Right cardiac atrium (tissue), 5 donors: Measurements from ENCODE around the gene CUZD1. TPM values are rescaled to one million over a fixed set of nuclear protein-coding genes. Genes with fewer than 3 reads are reported as not detected.

Experiments used
- ATAC-seq, 2 donors: fragments of 200-7000 bp; cut with Tn5 transposase; one replicate each; pipeline versions ENCODE4 v1.8.0 to v1.9.1; 2020; ENCODE audit warnings: moderate library complexity in 2 of 2, mild to moderate bottlenecking in 1 of 2
- DNase-seq, 3 donors: peaks; one replicate each; pipeline ENCODE4 v3.0.0-alpha.2; 2020
- H3K27ac ChIP-seq: one replicate; pipeline ENCODE4 v1.5.1; 2013; ENCODE audit warnings: mild to moderate bottlenecking, low read length, control low read depth, moderate library complexity
- H3K27me3 ChIP-seq: one replicate; pipeline ENCODE4 v1.6.1; 2013; ENCODE audit not compliant: control insufficient read depth, insufficient read depth
- H3K4me1 ChIP-seq: one replicate; pipeline ENCODE4 v1.6.1; 2013; ENCODE audit warnings: low read length; ENCODE audit not compliant: control insufficient read depth, insufficient read depth
- H3K4me3 ChIP-seq: one replicate; pipeline ENCODE4 v1.5.1; 2013; ENCODE audit warnings: low read length, control low read depth
- H3K9me3 ChIP-seq: one replicate; pipeline ENCODE4 v1.6.1; 2013; ENCODE audit warnings: low read length; ENCODE audit not compliant: control insufficient read depth
- WGBS: extraction: QIAGEN DNeasy Blood & Tissue Kit; methylation state at CpG from one replicate; pipeline ENCODE4 v1.1.7; 2013; 5-methylcytosine and 5-hydroxymethylcytosine counted together
- intact Hi-C, 4 donors: fragments of 100-400 bp; cut with DNase I; formaldehyde crosslinking; loops; one replicate each; pipeline versions ENCODE4 v1.11.0 to v1.14.0; 2022 to 2023
- polyA plus RNA-seq: library from polyadenylated mRNA; stranded (reverse); fragments of 200-250 nt; gene quantifications from one replicate; pipeline ENCODE4 v1.2.3, GENCODE V29; 2013
- total RNA-seq, 4 donors: library from RNA; stranded (reverse); fragmentation: NEBNext Ultra II Directional; extraction: Animal tissue kit (Norgen Biotek cat#: 25700); gene quantifications; one replicate each; pipeline ENCODE4 v1.2.1, GENCODE V29; 2021
- donor health status: healthy with polysubstance abuse.
- donor health status: DM: no; HTN: yes; CAD: no.
- donor health status: DM: no; HTN: no; CAD: no.
- donor health status: DM: no; HTN: yes; CAD: no; lungs with severe emphysema.
- donor health status: DM: yes; HTN: yes; CAD: no.

CUZD1 gene
- total and polyA plus RNA-seq, 5 donors = 0.17 to 0.53 (median 0.25) TPM

DNA sequence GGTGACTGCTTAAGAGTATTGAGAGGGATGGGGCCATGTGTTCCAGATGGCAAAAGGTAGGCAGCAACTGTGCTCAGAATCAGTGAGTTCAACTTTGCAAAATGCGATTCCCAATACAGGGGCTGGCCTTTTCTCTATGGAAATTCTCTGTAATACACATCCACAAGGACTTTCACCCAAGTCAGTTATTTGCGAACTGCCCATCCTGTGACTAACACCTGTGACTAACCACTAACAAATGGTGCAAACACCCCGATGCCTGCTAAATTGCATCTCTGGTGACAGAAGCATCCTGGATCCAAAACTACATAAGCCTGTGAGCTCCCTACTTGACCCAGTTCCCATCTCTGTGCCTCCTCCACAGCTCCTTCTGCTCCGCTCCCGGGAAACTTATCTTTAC is 9.0 kb upstream of the CUZD1 start:
- Histone ChIP-seq H3K4me1 (no peaks in the 10 kb centered on the region), H3K27ac (no peak overlapping the region), H3K9me3 (no peaks in the 10 kb centered on the region), H3K4me3 (no peak overlapping the region), H3K27me3 (no peaks in the 10 kb centered on the region)
- intact Hi-C loops = no loop called here
- ATAC-seq = no peak
- WGBS = 81% methylated on average over 5 of the region's 5 CpGs
- no peak for DNase-seq

GRCh38 chr10:122853665-122854313 is 8.1 kb upstream of the CUZD1 start:
- intact Hi-C loops = no loop called here

GRCh38 chr10:122852261-122852660 is 6.6 kb upstream of the CUZD1 start:
- no peaks in the 10 kb centered on the region for H3K27me3 ChIP-seq
- DNase-seq (no peak), ATAC-seq (no peak)
- H3K27ac ChIP-seq = no peak overlapping the region
- intact Hi-C loops = no loop called here
- WGBS = 95% methylated on average over 2 of the region's 2 CpGs
- no peaks in the 10 kb centered on the region for H3K4me1 ChIP-seq
- H3K4me3 ChIP-seq = no peak overlapping the region
- no peaks in the 10 kb centered on the region for H3K9me3 ChIP-seq

More at GRCh38 chr10:122853665-122854313, 8.1 kb upstream of the CUZD1 start:
- Histone ChIP-seq H3K4me1 (no peaks in the 10 kb centered on the region), H3K9me3 (no peaks in the 10 kb centered on the region), H3K4me3 (no peak overlapping the region), H3K27ac (no peak overlapping the region), H3K27me3 (no peaks in the 10 kb centered on the region)
- no peak for DNase-seq
- no peak for ATAC-seq
- 87% methylated on average over 1 of the region's 1 CpG for WGBS

GRCh38 chr10:122850705-122851640 is 5.3 kb upstream of the CUZD1 start:
- H3K27ac ChIP-seq = no peak overlapping the region
- ATAC-seq (no peak), DNase-seq (no peak)
- H3K27me3 ChIP-seq = no peaks in the 10 kb centered on the region
- intact Hi-C loops = no loop called here
- H3K4me3 ChIP-seq = no peak overlapping the region
- H3K4me1 ChIP-seq = no peaks in the 10 kb centered on the region
- WGBS = 61% methylated on average over 5 of the region's 5 CpGs
- H3K9me3 ChIP-seq = no peaks in the 10 kb centered on the region

GRCh38 chr10:122849900-122850605 is 4.4 kb upstream of the CUZD1 start:
- Histone ChIP-seq H3K4me1 (no peaks in the 10 kb centered on the region), H3K9me3 (no peaks in the 10 kb centered on the region), H3K27ac (no peak overlapping the region), H3K4me3 (no peak overlapping the region), H3K27me3 (no peaks in the 10 kb centered on the region)
- no peak for ATAC-seq
- intact Hi-C loops = no loop called here
- whole genome bisulfite sequencing = 68% methylated on average over 12 of the region's 12 CpGs
- no peak for DNase-seq

- H3K27me3 ChIP-seq = no peaks in the 10 kb centered on the region
- H3K9me3 ChIP-seq = no peaks in the 10 kb centered on the region
- no peak overlapping the region for H3K4me3 ChIP-seq
- 84% methylated on average over 2 of the region's 2 CpGs for WGBS
- intact Hi-C loops = no loop called here
- no peak overlapping the region for H3K27ac ChIP-seq
- DNase-seq = no peak
- H3K4me1 ChIP-seq = no peaks in the 10 kb centered on the region
- ATAC-seq = no peak
Measured at GRCh38 chr10:122849090-122849489, 3.4 kb upstream of the CUZD1 start.

GRCh38 chr10:122847782-122848604 is 2.3 kb upstream of the CUZD1 start:
- Histone ChIP-seq H3K4me1 (no peaks in the 10 kb centered on the region), H3K27me3 (no peaks in the 10 kb centered on the region), H3K4me3 (no peak overlapping the region), H3K27ac (no peak overlapping the region), H3K9me3 (no peaks in the 10 kb centered on the region)
- ATAC-seq = no peak
- DNase-seq = no peak
- intact Hi-C loops = no loop called here
- WGBS = 81% methylated on average over 12 of the region's 12 CpGs

- H3K27me3 ChIP-seq = no peaks in the 10 kb centered on the region
- no peak overlapping the region for H3K4me3 ChIP-seq
- H3K9me3 ChIP-seq = no peaks in the 10 kb centered on the region
- 95% methylated on average over 4 of the region's 4 CpGs for WGBS
- ATAC-seq (no peak), DNase-seq (no peak)
- intact Hi-C loops = no loop called here
- no peaks in the 10 kb centered on the region for H3K4me1 ChIP-seq
- no peak overlapping the region for H3K27ac ChIP-seq
Measured at GRCh38 chr10:122844146-122844545, 1.5 kb downstream of the CUZD1 start.

- Histone ChIP-seq H3K4me3 (no peak overlapping the region), H3K27ac (no peak overlapping the region), H3K27me3 (no peaks in the 10 kb centered on the region), H3K9me3 (no peaks in the 10 kb centered on the region), H3K4me1 (no peaks in the 10 kb centered on the region)
- ATAC-seq = no peak
- DNase-seq = no peak
- intact Hi-C loops = no loop called here
Measured at GRCh38 chr10:122841569-122841968, 4.1 kb downstream of the CUZD1 start.

- intact Hi-C loops = no loop called here
- Histone ChIP-seq H3K4me3 (no peak overlapping the region), H3K4me1 (no peaks in the 10 kb centered on the region), H3K9me3 (no peaks in the 10 kb centered on the region), H3K27ac (no peak overlapping the region), H3K27me3 (no peaks in the 10 kb centered on the region)
- no peak for ATAC-seq
- DNase-seq = no peak
Measured at GRCh38 chr10:122839505-122839904, 6.2 kb downstream of the CUZD1 start.
